ENCODE measurements around the gene SLC35F6. TPM values are rescaled to one million over a fixed set of nuclear protein-coding genes. Genes with fewer than 3 reads are reported as not detected.

SLC35F6 gene
- total RNA-seq, 3 donors from 2014 or later (not counting 1 experiment from before 2014, with no cell fraction given), result 30.0 to 35.6 (median 30.4) TPM

DNA sequence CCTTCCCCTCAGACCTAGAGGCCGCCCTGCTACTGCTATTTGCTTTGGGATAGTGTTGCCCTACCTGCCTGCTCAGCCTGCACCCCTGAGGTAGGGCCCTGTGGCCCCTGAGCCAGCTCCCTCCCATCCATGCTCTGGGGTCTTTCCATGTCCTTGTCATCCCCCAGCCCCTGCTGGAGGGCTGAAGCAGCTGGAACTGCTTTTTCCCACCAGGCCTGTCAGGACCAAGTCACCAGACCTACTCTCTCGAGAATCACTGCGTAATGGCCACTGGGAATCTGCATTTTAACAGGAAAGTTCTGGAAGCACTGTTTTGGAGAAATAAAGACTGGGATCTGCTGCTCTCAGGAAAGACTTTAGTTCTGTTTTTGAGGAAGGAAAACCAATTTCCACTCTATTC, 20.2 kb upstream of the SLC35F6 start:
- DNase-seq (no peak), ATAC-seq (no peak)
- no peak overlapping the region for H3K27ac ChIP-seq (ENCODE audit: low read length)
- no peak overlapping the region for H3K4me3 ChIP-seq (ENCODE audit: low read length)
- peaks cover 15 to 17% of the 10 kb centered on the region in 2 donors for H3K4me1 Mint-ChIP-seq
- TF ChIP-seq, protein P1, sequence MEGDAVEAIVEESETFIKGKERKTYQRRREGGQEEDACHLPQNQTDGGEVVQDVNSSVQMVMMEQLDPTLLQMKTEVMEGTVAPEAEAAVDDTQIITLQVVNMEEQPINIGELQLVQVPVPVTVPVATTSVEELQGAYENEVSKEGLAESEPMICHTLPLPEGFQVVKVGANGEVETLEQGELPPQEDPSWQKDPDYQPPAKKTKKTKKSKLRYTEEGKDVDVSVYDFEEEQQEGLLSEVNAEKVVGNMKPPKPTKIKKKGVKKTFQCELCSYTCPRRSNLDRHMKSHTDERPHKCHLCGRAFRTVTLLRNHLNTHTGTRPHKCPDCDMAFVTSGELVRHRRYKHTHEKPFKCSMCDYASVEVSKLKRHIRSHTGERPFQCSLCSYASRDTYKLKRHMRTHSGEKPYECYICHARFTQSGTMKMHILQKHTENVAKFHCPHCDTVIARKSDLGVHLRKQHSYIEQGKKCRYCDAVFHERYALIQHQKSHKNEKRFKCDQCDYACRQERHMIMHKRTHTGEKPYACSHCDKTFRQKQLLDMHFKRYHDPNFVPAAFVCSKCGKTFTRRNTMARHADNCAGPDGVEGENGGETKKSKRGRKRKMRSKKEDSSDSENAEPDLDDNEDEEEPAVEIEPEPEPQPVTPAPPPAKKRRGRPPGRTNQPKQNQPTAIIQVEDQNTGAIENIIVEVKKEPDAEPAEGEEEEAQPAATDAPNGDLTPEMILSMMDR (IDR thresholded peaks at IDR 0.05), result no peak
- 92% methylated on average over 3 of the region's 3 CpGs for WGBS (ENCODE audit: insufficient coverage)
- H3K27ac Mint-ChIP-seq, result no peak overlapping the region
- H3K4me3 Mint-ChIP-seq, result no peak overlapping the region
- peaks cover 2% of the 10 kb centered on the region for H3K27me3 ChIP-seq (ENCODE audit: control insufficient read depth, insufficient read depth, low read length)
- no peaks in the 10 kb centered on the region for H3K36me3 Mint-ChIP-seq
- intact Hi-C loops (cut with micrococcal nuclease), result no loop called here
- H3K27me3 Mint-ChIP-seq (ENCODE audit: low read depth in 2 of 2), result peaks cover 0 to 8% of the 10 kb centered on the region in 2 donors
- H3K4me1 ChIP-seq (ENCODE audit: control insufficient read depth, insufficient read depth, low read length), result peaks cover 26% of the 10 kb centered on the region
- H3K9me3 ChIP-seq (ENCODE audit: control insufficient read depth, insufficient read depth, low read length), result no peaks in the 10 kb centered on the region
- no peaks in the 10 kb centered on the region for H3K9me3 Mint-ChIP-seq
- no peaks in the 10 kb centered on the region for H3K36me3 ChIP-seq (ENCODE audit: control insufficient read depth, insufficient read depth, low read length)

DNA sequence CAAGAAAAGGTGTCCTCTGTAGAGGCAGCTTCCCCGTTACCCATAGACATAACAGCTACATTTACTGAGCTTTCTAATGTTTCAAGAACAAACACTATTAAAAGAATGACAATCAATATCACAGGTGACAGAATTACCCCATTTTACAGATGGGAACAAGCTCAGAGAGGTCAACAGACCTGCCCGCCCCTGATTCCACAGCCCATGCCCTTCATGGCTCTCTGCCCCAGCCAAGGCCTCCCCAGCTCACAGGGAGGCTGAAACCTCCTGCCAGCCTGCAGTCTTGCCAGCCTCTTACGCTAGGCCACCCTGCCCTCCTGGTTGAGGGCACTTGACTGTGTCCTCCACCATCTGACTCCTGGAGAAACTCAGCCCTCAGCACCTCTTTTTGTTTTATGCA, 19.1 kb upstream of the SLC35F6 start:
- DNase-seq, result no peak
- no peak for ATAC-seq

GRCh38 chr2:26745609-26746327, 18.3 kb upstream of the SLC35F6 start:
- no peak overlapping the region for H3K27ac ChIP-seq (ENCODE audit: low read length)
- Mint-ChIP-seq H3K4me1 (peaks cover 10 to 12% of the 10 kb centered on the region in 2 donors), H3K4me3 (no peak overlapping the region), H3K27me3 (ENCODE audit: low read depth in 2 of 2) (peaks cover 0 to 5% of the 10 kb centered on the region in 2 donors), H3K36me3 (no peaks in the 10 kb centered on the region), H3K27ac (no peak overlapping the region), H3K9me3 (no peaks in the 10 kb centered on the region)
- peak; percentile 47 to 63 (median 59) for ATAC-seq
- no peaks in the 10 kb centered on the region for H3K36me3 ChIP-seq (ENCODE audit: control insufficient read depth, insufficient read depth, low read length)
- intact Hi-C loops (cut with micrococcal nuclease), result loop anchor here (1.0 kb wide), 1 partner anchor 140 kb away; no protein-coding TSS in a partner anchor
- WGBS (ENCODE audit: insufficient coverage), result 46% methylated on average over 9 of the region's 9 CpGs
- H3K9me3 ChIP-seq (ENCODE audit: control insufficient read depth, insufficient read depth, low read length), result no peaks in the 10 kb centered on the region
- DNase-seq, result peak; percentile 76 to 88
- no peak overlapping the region for H3K4me3 ChIP-seq (ENCODE audit: low read length)
- H3K4me1 ChIP-seq (ENCODE audit: control insufficient read depth, insufficient read depth, low read length), result peaks cover 15% of the 10 kb centered on the region
- no peaks in the 10 kb centered on the region for H3K27me3 ChIP-seq (ENCODE audit: control insufficient read depth, insufficient read depth, low read length)
- TF ChIP-seq, protein P1 (IDR thresholded peaks at IDR 0.05), result peak; percentile 90

More for the DNA sequence above, 19.1 kb upstream of the SLC35F6 start:
- Mint-ChIP-seq H3K4me3 (no peak overlapping the region), H3K9me3 (no peaks in the 10 kb centered on the region), H3K4me1 (peaks cover 15 to 17% of the 10 kb centered on the region in 2 donors), H3K36me3 (no peaks in the 10 kb centered on the region), H3K27me3 (ENCODE audit: low read depth in 2 of 2) (peaks cover 0 to 5% of the 10 kb centered on the region in 2 donors), H3K27ac (no peak overlapping the region)
- intact Hi-C loops (cut with micrococcal nuclease), result loop anchor here (1.0 kb wide), 1 partner anchor 140 kb away; no protein-coding TSS in a partner anchor
- H3K27ac ChIP-seq (ENCODE audit: low read length), result no peak overlapping the region
- no peaks in the 10 kb centered on the region for H3K27me3 ChIP-seq (ENCODE audit: control insufficient read depth, insufficient read depth, low read length)
- H3K36me3 ChIP-seq (ENCODE audit: control insufficient read depth, insufficient read depth, low read length), result no peaks in the 10 kb centered on the region
- WGBS (ENCODE audit: insufficient coverage), result 93% methylated on average over 3 of the region's 3 CpGs
- no peak overlapping the region for H3K4me3 ChIP-seq (ENCODE audit: low read length)
- TF ChIP-seq, protein P1 (IDR thresholded peaks at IDR 0.05), result no peak
- peaks cover 23% of the 10 kb centered on the region for H3K4me1 ChIP-seq (ENCODE audit: control insufficient read depth, insufficient read depth, low read length)
- no peaks in the 10 kb centered on the region for H3K9me3 ChIP-seq (ENCODE audit: control insufficient read depth, insufficient read depth, low read length)
